Heart left ventricle (tissue), 16 donors: ENCODE measurements around the gene MAP1LC3B. TPM values are rescaled to one million over a fixed set of nuclear protein-coding genes. Genes with fewer than 3 reads are reported as not detected.
A peak's percentile ranks its signal among the peaks of the same experiment; 100 is the strongest.

Experiments
- ATAC-seq, 4 donors: fragments of 200-7000 bp; cut with Tn5 transposase; one replicate each; pipeline ENCODE4 v1.9.1; 2020 to 2022; ENCODE audit warnings: moderate library complexity in 4 of 4, mild to moderate bottlenecking in 3 of 4, moderate number of reproducible peaks in 1 of 4
- DNase-seq, 5 donors: peaks; one replicate each; pipeline ENCODE4 v3.0.0-alpha.2; 2020
- H3K27ac ChIP-seq, 12 donors: fragments of 200-600 bp; sonication (generic) in 4 of 12; one replicate each; pipeline versions ENCODE4 v1.5.0 to v1.8.0; 2016 to 2022; ENCODE audit warnings: mild to moderate bottlenecking in 2 of 12
- H3K27me3 ChIP-seq, 9 donors: fragments of 200-600 bp; sonication (generic) in 2 of 9; one replicate each; pipeline versions ENCODE4 v1.5.1 to v1.8.0; 2016 to 2022; ENCODE audit warnings: mild to moderate bottlenecking in 3 of 9
- H3K36me3 ChIP-seq, 9 donors: fragments of 200-600 bp; sonication (generic) in 2 of 9; one replicate each; pipeline versions ENCODE4 v1.5.0 to v1.8.0; 2018 to 2022; ENCODE audit warnings: mild to moderate bottlenecking in 2 of 9
- H3K4me1 ChIP-seq, 12 donors: fragments of 200-600 bp; sonication (generic) in 4 of 12; one replicate each; pipeline versions ENCODE4 v1.5.0 to v1.8.0; 2016 to 2022; ENCODE audit warnings: mild to moderate bottlenecking in 3 of 12
- H3K4me3 ChIP-seq, 12 donors: fragments of 200-600 bp; sonication (generic) in 4 of 12; one replicate each; pipeline versions ENCODE4 v1.5.0 to v1.8.0; 2017 to 2022; ENCODE audit warnings: mild to moderate bottlenecking in 9 of 12, moderate library complexity in 4 of 12
- H3K9me3 ChIP-seq, 12 donors: fragments of 200-600 bp; sonication (generic) in 4 of 12; one replicate each; pipeline versions ENCODE4 v1.5.0 to v1.8.0; 2016 to 2022; ENCODE audit warnings: mild to moderate bottlenecking in 1 of 12
- POLR2A ChIP-seq, 2 donors: fragments of 450-650 bp; IDR thresholded peaks; one replicate each; pipeline ENCODE4 v1.6.1; 2017; ENCODE audit warnings: antibody characterized with exemption in 2 of 2, mild to moderate bottlenecking in 2 of 2, moderate library complexity in 2 of 2
- WGBS, 4 donors: extraction: QIAGEN DNeasy Blood & Tissue Kit in 2 of 4; methylation state at CpG; one replicate each; pipeline versions ENCODE4 v1.1.5 to v1.1.7; 2013 to 2018; 5-methylcytosine and 5-hydroxymethylcytosine counted together
- intact Hi-C, 10 donors: fragments of 100-400 bp; cut with DNase I; formaldehyde crosslinking; loops; one replicate each; pipeline versions ENCODE4 v1.11.1 to v1.14.2; 2022
- polyA plus RNA-seq, 2 donors: library from polyadenylated mRNA; stranded (reverse); fragments of 200-250 nt; gene quantifications; one replicate each; pipeline ENCODE4 v1.2.3, GENCODE V29; 2013
- total RNA-seq, 9 donors: library from RNA; depleted of rRNA in 2 of 9; stranded (reverse); fragments of >200 nt in 2 of 9; fragmentation: NEBNext Ultra II Directional in 3 of 9; extraction: Animal tissue kit (Norgen Biotek cat#: 25700) in 3 of 9; gene quantifications; one replicate each; pipeline versions ENCODE4 v1.1.0 to v1.2.4, GENCODE V29; 2016 to 2023
- TF ChIP-seq, protein P1 (sequence below), 12 donors: fragments of 200-600 bp; sonication (generic) in 4 of 12; IDR thresholded peaks; one replicate each; pipeline versions ENCODE4 v1.5.0 to v1.8.0; 2018 to 2022; ENCODE audit warnings: antibody characterized with exemption in 12 of 12, mild to moderate bottlenecking in 5 of 12
- donor health status: ischemic (EF 13 %, LVEDD 7.1; RV severe dilation, severe dysfunction).
- donor health status: healthy with polysubstance abuse.
- donor health status: DM: no; HTN: yes; CAD: no.
- donor health status: DM: no; HTN: no; CAD: no.
- donor health status: ischemic (EF 25% LVEDD 6.9; RV normal size, moderate dysfunction).
- donor health status: ischemic (EF 25% LVEDD 5.7; RV mildly dilated, moderate dysfunction).
- donor health status: healthy.
- donor health status: DM: yes; HTN: yes; CAD: no.
- donor health status: ischemic (EF 35%, LVEDD 5.7; RV mildly dilated, moderate dysfunction).
- donor health status: nonischemic (EF 11% LVEDD 7.7; RV severe dilation, severe dysfunction).
- donor health status: DM: yes; HTN: yes; CAD: no.
- donor health status: PGD.
- donor health status: ischemic (EF 29% LVEDD 5.4; RV normal size, mild dysfunction).
- donor health status: nonischemic (EF 23%, LVEDD 6.1; RV moderate dilation, normal function).

The MAP1LC3B gene
- total and polyA plus RNA-seq, 11 donors = 70.7 to 263 (median 116) TPM

- 90 to 95% (median 93%) methylated on average over 15 of the region's 15 CpGs for WGBS, 4 donors
- ATAC-seq = no peak
- H3K4me1 ChIP-seq = peaks cover 0 to 9% (median 0%) of the 10 kb centered on the region in 12 donors
- intact Hi-C loops = loop anchor here in 1 of 10 donors (10.0 kb wide), 1 partner anchor 121 kb away; no protein-coding TSS in a partner anchor
- peaks cover 0 to 68% (median 51%) of the 10 kb centered on the region in 9 donors for H3K36me3 ChIP-seq
- no peak overlapping the region for H3K4me3 ChIP-seq
- H3K27ac ChIP-seq = no peak overlapping the region
- no peaks in the 10 kb centered on the region for H3K9me3 ChIP-seq
- no peaks in the 10 kb centered on the region for H3K27me3 ChIP-seq
- TF ChIP-seq POLR2A (IDR thresholded peaks at IDR 0.05) = no peak
- TF ChIP-seq, protein P1, sequence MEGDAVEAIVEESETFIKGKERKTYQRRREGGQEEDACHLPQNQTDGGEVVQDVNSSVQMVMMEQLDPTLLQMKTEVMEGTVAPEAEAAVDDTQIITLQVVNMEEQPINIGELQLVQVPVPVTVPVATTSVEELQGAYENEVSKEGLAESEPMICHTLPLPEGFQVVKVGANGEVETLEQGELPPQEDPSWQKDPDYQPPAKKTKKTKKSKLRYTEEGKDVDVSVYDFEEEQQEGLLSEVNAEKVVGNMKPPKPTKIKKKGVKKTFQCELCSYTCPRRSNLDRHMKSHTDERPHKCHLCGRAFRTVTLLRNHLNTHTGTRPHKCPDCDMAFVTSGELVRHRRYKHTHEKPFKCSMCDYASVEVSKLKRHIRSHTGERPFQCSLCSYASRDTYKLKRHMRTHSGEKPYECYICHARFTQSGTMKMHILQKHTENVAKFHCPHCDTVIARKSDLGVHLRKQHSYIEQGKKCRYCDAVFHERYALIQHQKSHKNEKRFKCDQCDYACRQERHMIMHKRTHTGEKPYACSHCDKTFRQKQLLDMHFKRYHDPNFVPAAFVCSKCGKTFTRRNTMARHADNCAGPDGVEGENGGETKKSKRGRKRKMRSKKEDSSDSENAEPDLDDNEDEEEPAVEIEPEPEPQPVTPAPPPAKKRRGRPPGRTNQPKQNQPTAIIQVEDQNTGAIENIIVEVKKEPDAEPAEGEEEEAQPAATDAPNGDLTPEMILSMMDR (IDR thresholded peaks at IDR 0.05) = no peak
- DNase-seq = no peak
These were observed 31.3 kb downstream of the MAP1LC3B start for GRCh38 chr16:87423429-87423828.

DNA sequence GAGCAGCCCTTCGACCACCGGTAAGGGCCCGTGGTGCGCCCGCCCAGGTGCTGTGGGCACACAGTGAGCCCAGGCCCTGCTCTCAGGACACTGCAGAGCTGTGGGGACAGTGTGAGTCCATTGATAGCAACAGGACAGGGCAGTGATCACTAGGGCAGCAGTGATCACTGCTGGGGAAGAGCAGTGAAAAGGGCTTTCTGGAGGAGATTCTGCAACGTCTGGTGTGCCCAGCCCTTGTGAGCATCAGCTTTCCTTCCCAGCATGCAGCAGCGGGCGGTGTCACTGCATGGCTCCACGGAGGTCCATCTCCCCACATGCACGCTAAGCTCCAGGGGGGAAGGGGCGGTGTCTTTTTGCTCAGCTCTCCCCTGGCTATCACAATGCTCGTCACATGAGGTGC is 32.1 kb downstream of the MAP1LC3B start:
- H3K36me3 ChIP-seq = peaks cover 0 to 66% (median 49%) of the 10 kb centered on the region in 9 donors
- TF ChIP-seq, protein P1 (IDR thresholded peaks at IDR 0.05) = no peak
- no peak for TF ChIP-seq POLR2A (IDR thresholded peaks at IDR 0.05)
- no peak overlapping the region for H3K27ac ChIP-seq
- peak in 1 of 4 donors; percentile 12 for ATAC-seq
- H3K4me3 ChIP-seq = no peak overlapping the region
- no peaks in the 10 kb centered on the region for H3K9me3 ChIP-seq
- 70 to 74% (median 73%) methylated on average over 11 to 12 of the region's 12 CpGs for WGBS, 4 donors
- no peak for DNase-seq
- intact Hi-C loops = loop anchor here in 1 of 10 donors (10.0 kb wide), 1 partner anchor 121 kb away; no protein-coding TSS in a partner anchor
- peaks cover 0 to 9% (median 0%) of the 10 kb centered on the region in 12 donors for H3K4me1 ChIP-seq
- H3K27me3 ChIP-seq = no peaks in the 10 kb centered on the region

GRCh38 chr16:87425941-87426340 is 33.8 kb downstream of the MAP1LC3B start:
- Histone ChIP-seq H3K4me3 (no peak overlapping the region), H3K4me1 (peaks cover 0 to 9% (median 0%) of the 10 kb centered on the region in 12 donors), H3K9me3 (no peaks in the 10 kb centered on the region), H3K27me3 (no peaks in the 10 kb centered on the region), H3K36me3 (peaks cover 0 to 59% (median 46%) of the 10 kb centered on the region in 9 donors), H3K27ac (no peak overlapping the region)
- ATAC-seq (no peak), DNase-seq (no peak)
- intact Hi-C loops = loop anchor here in 1 of 10 donors (10.0 kb wide), 1 partner anchor 119 kb away; no protein-coding TSS in a partner anchor
- no peak for TF ChIP-seq POLR2A (IDR thresholded peaks at IDR 0.05)
- TF ChIP-seq, protein P1 (IDR thresholded peaks at IDR 0.05) = no peak
- 90 to 95% (median 93%) methylated on average over 12 of the region's 12 CpGs for WGBS, 4 donors

- peaks cover 0 to 58% (median 43%) of the 10 kb centered on the region in 9 donors for H3K36me3 ChIP-seq
- ATAC-seq (no peak), DNase-seq (no peak)
- intact Hi-C loops = loop anchor here in 1 of 10 donors (10.0 kb wide), 1 partner anchor 118 kb away; no protein-coding TSS in a partner anchor
- 71 to 81% (median 73%) methylated on average over 18 of the region's 18 CpGs for WGBS, 4 donors
- no peak overlapping the region for H3K27ac ChIP-seq
- H3K4me3 ChIP-seq = no peak overlapping the region
- TF ChIP-seq, protein P1 (IDR thresholded peaks at IDR 0.05) = no peak
- TF ChIP-seq POLR2A (IDR thresholded peaks at IDR 0.05) = no peak
- H3K27me3 ChIP-seq = no peaks in the 10 kb centered on the region
- H3K9me3 ChIP-seq = no peaks in the 10 kb centered on the region
- H3K4me1 ChIP-seq = peaks cover 0 to 11% (median under 1%) of the 10 kb centered on the region in 12 donors
These were observed 34.5 kb downstream of the MAP1LC3B start for GRCh38 chr16:87426423-87427215.
